WTC11 (cell line): ENCODE measurements around the gene CNTNAP5.

Experiments used
- RORB ChIP-seq: fragments of 250-450 bp; sonication (Bioruptor Pico); IDR thresholded peaks from 2 replicates; pipeline ENCODE4 v1.9.0; 2021; ENCODE audit warnings: mild to moderate bottlenecking
- USF2 ChIP-seq: sonication (generic); formaldehyde crosslinking; IDR thresholded peaks from 2 replicates; pipeline ENCODE4 v1.8.1; 2023; ENCODE audit warnings: mild to moderate bottlenecking, missing genetic modification reagents, moderate library complexity
- ZBTB21 ChIP-seq: sonication (generic); formaldehyde crosslinking; IDR thresholded peaks from 2 replicates; pipeline ENCODE4 v1.8.1; 2023; ENCODE audit warnings: mild to moderate bottlenecking, missing genetic modification reagents, borderline replicate concordance
- ZNF396 ChIP-seq: fragments of 250-450 bp; sonication (Bioruptor Pico); IDR thresholded peaks from 2 replicates; pipeline ENCODE4 v1.8.0; 2021; ENCODE audit warnings: mild to moderate bottlenecking, moderate library complexity, borderline replicate concordance
- ZNF423 ChIP-seq: fragments of 250-450 bp; sonication (Bioruptor Pico); IDR thresholded peaks from 2 replicates; pipeline ENCODE4 v2.1.2; 2022; ENCODE audit warnings: mild to moderate bottlenecking, moderate library complexity
- TF ChIP-seq, protein P1 (sequence below): sonication (generic); formaldehyde crosslinking; conservative IDR thresholded peaks from 2 replicates; pipeline ENCODE4 v1.8.1; 2022; ENCODE audit warnings: mild to moderate bottlenecking, missing genetic modification reagents
- TF ChIP-seq, protein P2 (sequence below): sonication (generic); formaldehyde crosslinking; IDR thresholded peaks from 2 replicates; pipeline ENCODE4 v1.8.1; 2023; ENCODE audit warnings: mild to moderate bottlenecking, missing genetic modification reagents, borderline replicate concordance

- TF ChIP-seq ZNF423 (CRISPR knock-in tag) = no peak
- TF ChIP-seq, protein P1, sequence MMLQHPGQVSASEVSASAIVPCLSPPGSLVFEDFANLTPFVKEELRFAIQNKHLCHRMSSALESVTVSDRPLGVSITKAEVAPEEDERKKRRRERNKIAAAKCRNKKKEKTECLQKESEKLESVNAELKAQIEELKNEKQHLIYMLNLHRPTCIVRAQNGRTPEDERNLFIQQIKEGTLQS = no peak
- no peak for TF ChIP-seq USF2
- no peak for TF ChIP-seq ZBTB21 (CRISPR knock-in tag)
- TF ChIP-seq RORB (CRISPR knock-in tag) = no peak
- no peak for TF ChIP-seq ZNF396 (CRISPR knock-in tag)
- TF ChIP-seq, protein P2, sequence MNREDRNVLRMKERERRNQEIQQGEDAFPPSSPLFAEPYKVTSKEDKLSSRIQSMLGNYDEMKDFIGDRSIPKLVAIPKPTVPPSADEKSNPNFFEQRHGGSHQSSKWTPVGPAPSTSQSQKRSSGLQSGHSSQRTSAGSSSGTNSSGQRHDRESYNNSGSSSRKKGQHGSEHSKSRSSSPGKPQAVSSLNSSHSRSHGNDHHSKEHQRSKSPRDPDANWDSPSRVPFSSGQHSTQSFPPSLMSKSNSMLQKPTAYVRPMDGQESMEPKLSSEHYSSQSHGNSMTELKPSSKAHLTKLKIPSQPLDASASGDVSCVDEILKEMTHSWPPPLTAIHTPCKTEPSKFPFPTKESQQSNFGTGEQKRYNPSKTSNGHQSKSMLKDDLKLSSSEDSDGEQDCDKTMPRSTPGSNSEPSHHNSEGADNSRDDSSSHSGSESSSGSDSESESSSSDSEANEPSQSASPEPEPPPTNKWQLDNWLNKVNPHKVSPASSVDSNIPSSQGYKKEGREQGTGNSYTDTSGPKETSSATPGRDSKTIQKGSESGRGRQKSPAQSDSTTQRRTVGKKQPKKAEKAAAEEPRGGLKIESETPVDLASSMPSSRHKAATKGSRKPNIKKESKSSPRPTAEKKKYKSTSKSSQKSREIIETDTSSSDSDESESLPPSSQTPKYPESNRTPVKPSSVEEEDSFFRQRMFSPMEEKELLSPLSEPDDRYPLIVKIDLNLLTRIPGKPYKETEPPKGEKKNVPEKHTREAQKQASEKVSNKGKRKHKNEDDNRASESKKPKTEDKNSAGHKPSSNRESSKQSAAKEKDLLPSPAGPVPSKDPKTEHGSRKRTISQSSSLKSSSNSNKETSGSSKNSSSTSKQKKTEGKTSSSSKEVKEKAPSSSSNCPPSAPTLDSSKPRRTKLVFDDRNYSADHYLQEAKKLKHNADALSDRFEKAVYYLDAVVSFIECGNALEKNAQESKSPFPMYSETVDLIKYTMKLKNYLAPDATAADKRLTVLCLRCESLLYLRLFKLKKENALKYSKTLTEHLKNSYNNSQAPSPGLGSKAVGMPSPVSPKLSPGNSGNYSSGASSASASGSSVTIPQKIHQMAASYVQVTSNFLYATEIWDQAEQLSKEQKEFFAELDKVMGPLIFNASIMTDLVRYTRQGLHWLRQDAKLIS (CRISPR knock-in tag) = no peak
Observed at GRCh38 chr2:124178719-124179118, 153.6 kb downstream of the CNTNAP5 start.
